Ishikawa (cell line): ENCODE measurements around the gene LGSN.

Experiments
- CREB1 ChIP-seq: IDR thresholded peaks from 2 replicates; pipeline ENCODE4 v1.6.1; 2012; ENCODE audit warnings: low read depth
- EP300 ChIP-seq: IDR thresholded peaks from 2 replicates; pipeline ENCODE4 v1.6.1; 2012; ENCODE audit warnings: borderline replicate concordance
- REST ChIP-seq: IDR thresholded peaks from 2 replicates; pipeline ENCODE4 v1.6.1; 2012; ENCODE audit warnings: low read depth, mild to moderate bottlenecking
- YY1 ChIP-seq: IDR thresholded peaks from 2 replicates; pipeline ENCODE4 v1.6.1; 2012; ENCODE audit warnings: low read depth

GRCh38 chr6:63352069-63352543, 32.3 kb upstream of the LGSN start:
- TF ChIP-seq REST (no peak), YY1 (no peak), EP300 (no peak), CREB1 (no peak)
